GM12801 (cell line): ENCODE measurements around the gene FOXN3.

Experiments used
- CTCF ChIP-seq: IDR thresholded peaks from one replicate; pipeline ENCODE4 v1.5.1; 2011; ENCODE audit warnings: control low read depth; ENCODE audit not compliant: insufficient read length; ENCODE audit errors: extremely low read depth

FOXN3 gene

GRCh38 chr14:89264196-89264800, 152.7 kb downstream of the FOXN3 start:
- TF ChIP-seq CTCF, result no peak

- no peak for TF ChIP-seq CTCF
These were observed 155.0 kb downstream of the FOXN3 start for GRCh38 chr14:89262041-89262440.

- no peak for TF ChIP-seq CTCF
These were observed 156.1 kb downstream of the FOXN3 start for GRCh38 chr14:89260898-89261297.

GRCh38 chr14:89259951-89260609, 157.0 kb downstream of the FOXN3 start:
- no peak for TF ChIP-seq CTCF

GRCh38 chr14:89258728-89259273, 158.2 kb downstream of the FOXN3 start:
- TF ChIP-seq CTCF, result no peak

GRCh38 chr14:89256951-89257350, 160.1 kb downstream of the FOXN3 start:
- no peak for TF ChIP-seq CTCF

- no peak for TF ChIP-seq CTCF
These were observed 160.8 kb downstream of the FOXN3 start for GRCh38 chr14:89256283-89256682.
